IMR-90 (cell line): ENCODE data around the gene CILP. TPM values are rescaled to one million over a fixed set of nuclear protein-coding genes. Genes with fewer than 3 reads are reported as not detected.

Source experiments
- ATAC-seq: fragments of 200-7000 bp; cut with Tn5 transposase; 2 replicates; pipeline ENCODE4 v1.9.1; 2020; ENCODE audit warnings: low read depth, mild to moderate bottlenecking, moderate library complexity
- BruUV-seq: library from RNA; stranded (reverse); fragments of 400-500 nt; replicated peaks from 2 replicates; lab custom pipeline; 2021; lab: Mats Ljungman, UMichigan
- CTCF ChIA-PET: fragments of 300-600 bp; formaldehyde crosslinking; extraction: SDS; loops from one replicate; lab custom pipeline; 2021; ENCODE audit warnings: antibody characterized with exemption; lab: Yijun Ruan, JAX
- POLR2A ChIA-PET: fragments of 300-600 bp; sonication (Branson Sonifier 250); formaldehyde crosslinking; loops from one replicate; lab custom pipeline; 2022; ENCODE audit warnings: antibody characterized with exemption; ENCODE audit not compliant: unreplicated experiment; lab: Charles Lee
- DNase-seq: peaks from one replicate; pipeline ENCODE4 v3.0.0; 2013
- H2AFZ ChIP-seq: replicated peaks from 2 replicates; pipeline ENCODE3; 2013; ENCODE audit warnings: low read length, mild to moderate bottlenecking; ENCODE audit not compliant: poor library complexity
- H2AK5ac ChIP-seq: 2 replicates; pipeline ENCODE4 v1.6.1; 2013; ENCODE audit warnings: low read depth, low read length, inconsistent platforms
- H2AK9ac ChIP-seq: replicated peaks from 2 replicates; pipeline ENCODE3; 2013; ENCODE audit warnings: mild to moderate bottlenecking, low read depth, low read length, moderate library complexity; ENCODE audit not compliant: poor library complexity
- H2BK120ac ChIP-seq: 2 replicates; pipeline ENCODE4 v1.6.1; 2013; ENCODE audit warnings: low read depth, low read length, inconsistent platforms
- H2BK15ac ChIP-seq: 3 replicates; pipeline ENCODE4 v1.6.1; 2013; ENCODE audit warnings: low read depth, low read length, inconsistent platforms
- H2BK20ac ChIP-seq: 2 replicates; pipeline ENCODE4 v1.6.1; 2013; ENCODE audit warnings: low read depth, mild to moderate bottlenecking, inconsistent platforms, low read length, moderate library complexity
- H2BK5ac ChIP-seq: 2 replicates; pipeline ENCODE4 v1.6.1; 2013; ENCODE audit warnings: mild to moderate bottlenecking, low read depth, low read length, inconsistent platforms; ENCODE audit not compliant: poor library complexity, severe bottlenecking
- H3K14ac ChIP-seq: replicated peaks from 2 replicates; pipeline ENCODE4 v1.6.1; 2013; ENCODE audit warnings: low read depth, low read length, inconsistent platforms
- H3K18ac ChIP-seq: 2 replicates; pipeline ENCODE4 v1.6.1; 2013; ENCODE audit warnings: low read depth, low read length, control low read depth
- H3K23ac ChIP-seq: 2 replicates; pipeline ENCODE4 v1.6.1; 2013; ENCODE audit warnings: low read depth, low read length, inconsistent platforms
- H3K27ac ChIP-seq: 2 replicates; pipeline ENCODE4 v1.5.1; 2013; ENCODE audit warnings: mild to moderate bottlenecking, control low read depth, low read length; ENCODE audit not compliant: insufficient read depth
- H3K27me3 ChIP-seq: 2 replicates; pipeline ENCODE4 v1.6.1; 2013; ENCODE audit warnings: low read length; ENCODE audit not compliant: control insufficient read depth, insufficient read depth
- H3K36me3 ChIP-seq: 2 replicates; pipeline ENCODE4 v1.6.1; 2013; ENCODE audit warnings: low read length, mixed read lengths; ENCODE audit not compliant: control insufficient read depth, insufficient read depth
- H3K4ac ChIP-seq: 2 replicates; pipeline ENCODE4 v1.6.1; 2013; ENCODE audit warnings: low read depth, low read length, inconsistent platforms
- H3K4me1 ChIP-seq: 2 replicates; pipeline ENCODE4 v1.6.1; 2013; ENCODE audit warnings: low read length, mixed read lengths; ENCODE audit not compliant: control insufficient read depth, insufficient read depth
- H3K4me2 ChIP-seq: 2 replicates; pipeline ENCODE4 v1.6.1; 2013; ENCODE audit warnings: low read depth, mild to moderate bottlenecking, control low read depth, low read length, moderate library complexity
- H3K4me3 ChIP-seq: 2 replicates; pipeline ENCODE4 v1.5.1; 2013; ENCODE audit warnings: low read depth, mild to moderate bottlenecking, control low read depth, low read length, moderate library complexity; ENCODE audit not compliant: insufficient read depth
- H3K56ac ChIP-seq: 2 replicates; pipeline ENCODE4 v1.6.1; 2013; ENCODE audit warnings: low read length, inconsistent platforms; ENCODE audit not compliant: insufficient read depth; ENCODE audit errors: extremely low read depth
- H3K79me1 ChIP-seq, 2 experiments: 2 replicates each; pipeline ENCODE4 v1.6.1; 2013; ENCODE audit warnings: low read length in 2 of 2, inconsistent platforms in 1 of 2, low read depth in 1 of 2
- H3K9ac ChIP-seq: 2 replicates; pipeline ENCODE4 v1.6.1; 2013; ENCODE audit warnings: low read depth, low read length, control low read depth
- H3K9me1 ChIP-seq: 2 replicates; pipeline ENCODE4 v1.6.1; 2013; ENCODE audit warnings: low read length, inconsistent platforms; ENCODE audit not compliant: insufficient read depth
- H3K9me3 ChIP-seq: 2 replicates; pipeline ENCODE4 v1.6.1; 2013; ENCODE audit warnings: low read length; ENCODE audit not compliant: control insufficient read depth, insufficient read depth
- H4K20me1 ChIP-seq: 2 replicates; pipeline ENCODE4 v1.6.1; 2013; ENCODE audit warnings: low read length, inconsistent platforms; ENCODE audit not compliant: insufficient read depth
- H4K5ac ChIP-seq: 2 replicates; pipeline ENCODE4 v1.6.1; 2013; ENCODE audit warnings: mild to moderate bottlenecking, low read depth, low read length, control low read depth
- H4K8ac ChIP-seq, 2 experiments: 2 replicates each; pipeline ENCODE4 v1.6.1; 2013; ENCODE audit warnings: low read depth in 2 of 2, low read length in 2 of 2, control low read depth in 1 of 2, inconsistent platforms in 1 of 2
- H4K91ac ChIP-seq: 2 replicates; pipeline ENCODE4 v1.6.1; 2013; ENCODE audit warnings: low read depth, low read length, inconsistent platforms; ENCODE audit not compliant: insufficient read depth
- BHLHE40 ChIP-seq: fragments of 150-350 bp; IDR thresholded peaks from 2 replicates; pipeline ENCODE4 v1.6.1; 2016; ENCODE audit warnings: mild to moderate bottlenecking, low read depth, low read length
- CEBPB ChIP-seq: IDR thresholded peaks from 2 replicates; pipeline ENCODE4 v1.6.1; 2012; ENCODE audit warnings: low read depth, low read length, improper control_type of control experiment
- CHD1 ChIP-seq: IDR thresholded peaks from 2 replicates; pipeline ENCODE4 v1.6.1; 2012; ENCODE audit warnings: low read depth, low read length, improper control_type of control experiment
- FOS ChIP-seq: fragments of 150-350 bp; IDR thresholded peaks from 2 replicates; pipeline ENCODE4 v1.6.1; 2016; ENCODE audit warnings: low read depth, low read length
- MAFK ChIP-seq: IDR thresholded peaks from 2 replicates; pipeline ENCODE4 v1.6.1; 2012; ENCODE audit warnings: low read depth, low read length, improper control_type of control experiment
- MAZ ChIP-seq: IDR thresholded peaks from 2 replicates; pipeline ENCODE4 v1.6.1; 2012; ENCODE audit warnings: low read depth, mild to moderate bottlenecking, low read length, improper control_type of control experiment, moderate library complexity, borderline replicate concordance
- MXI1 ChIP-seq: IDR thresholded peaks from 2 replicates; pipeline ENCODE4 v1.6.1; 2012; ENCODE audit warnings: low read depth, mild to moderate bottlenecking, low read length, moderate library complexity, borderline replicate concordance
- NFE2L2 ChIP-seq: fragments of 150-350 bp; IDR thresholded peaks from 2 replicates; pipeline ENCODE4 v1.6.1; 2016; ENCODE audit warnings: low read depth, mild to moderate bottlenecking, low read length
- POLR2A ChIP-seq: IDR thresholded peaks from 2 replicates; pipeline ENCODE4 v1.6.1; 2012; ENCODE audit warnings: mild to moderate bottlenecking, low read depth, low read length
- RAD21 ChIP-seq: IDR thresholded peaks from 2 replicates; pipeline ENCODE4 v1.6.1; 2012; ENCODE audit warnings: low read length, improper control_type of control experiment
- RCOR1 ChIP-seq: IDR thresholded peaks from 2 replicates; pipeline ENCODE4 v1.6.1; 2012; ENCODE audit warnings: mild to moderate bottlenecking, low read length, improper control_type of control experiment; ENCODE audit not compliant: insufficient replicate concordance
- RFX5 ChIP-seq: IDR thresholded peaks from 2 replicates; pipeline ENCODE4 v1.8.0; 2012; ENCODE audit warnings: low read depth, mild to moderate bottlenecking, low read length, moderate library complexity
- SMC3 ChIP-seq: fragments of 150-350 bp; IDR thresholded peaks from 2 replicates; pipeline ENCODE4 v1.6.1; 2016; ENCODE audit warnings: low read depth, mild to moderate bottlenecking, antibody characterized with exemption, low read length, moderate library complexity
- dilution Hi-C: fragments of 300-500 bp; cut with HindIII; formaldehyde crosslinking; loops from one replicate; pipeline ENCODE4 v1.14.3; 2018; ENCODE audit warnings: low sequenced_read_pairs; ENCODE audit not compliant: unreplicated experiment
- in situ Hi-C: fragments of 300-500 bp; cut with MboI; formaldehyde crosslinking; loops from 3 replicates; pipeline ENCODE4 v1.14.3; 2019; ENCODE audit warnings: low sequenced_read_pairs, inconsistent platforms, mixed read lengths
- intact Hi-C: fragments of 100-400 bp; cut with micrococcal nuclease; formaldehyde crosslinking; loops from 2 replicates; pipeline ENCODE4 v1.10.0; 2022
- polyA plus RNA-seq, 3 experiments: library from polyadenylated mRNA; depleted of rRNA; stranded (reverse); fragments of >200 nt; gene quantifications; 2 replicates each; pipeline ENCODE4 v1.2.3, GENCODE V29; 2012; ENCODE audit warnings: low replicate concordance in 1 of 3
- total RNA-seq: library from RNA; depleted of rRNA; stranded (reverse); fragments of >200 nt; gene quantifications from 2 replicates; pipeline ENCODE4 v1.2.3, GENCODE V29; 2012
- TF ChIP-seq, protein P1 (sequence below): fragments of 150-350 bp; IDR thresholded peaks from 2 replicates; pipeline ENCODE4 v1.6.1; 2016; ENCODE audit warnings: low read depth, mild to moderate bottlenecking, low read length, moderate library complexity, borderline replicate concordance
- TF ChIP-seq, protein P2 (sequence below): fragments of 150-350 bp; IDR thresholded peaks from 2 replicates; pipeline ENCODE4 v1.6.1; 2017; ENCODE audit warnings: mild to moderate bottlenecking, antibody characterized with exemption, low read length, low read depth
- TF ChIP-seq, protein P3 (sequence below): conservative IDR thresholded peaks from 2 replicates; pipeline ENCODE4 v1.5.1; 2012; ENCODE audit warnings: mild to moderate bottlenecking, low read depth, low read length, improper control_type of control experiment

CILP gene
- total and polyA plus RNA-seq, 2 of the 4 experiments (the other 2 are of a cell fraction), result under 0.01 to 0.02 TPM

DNA sequence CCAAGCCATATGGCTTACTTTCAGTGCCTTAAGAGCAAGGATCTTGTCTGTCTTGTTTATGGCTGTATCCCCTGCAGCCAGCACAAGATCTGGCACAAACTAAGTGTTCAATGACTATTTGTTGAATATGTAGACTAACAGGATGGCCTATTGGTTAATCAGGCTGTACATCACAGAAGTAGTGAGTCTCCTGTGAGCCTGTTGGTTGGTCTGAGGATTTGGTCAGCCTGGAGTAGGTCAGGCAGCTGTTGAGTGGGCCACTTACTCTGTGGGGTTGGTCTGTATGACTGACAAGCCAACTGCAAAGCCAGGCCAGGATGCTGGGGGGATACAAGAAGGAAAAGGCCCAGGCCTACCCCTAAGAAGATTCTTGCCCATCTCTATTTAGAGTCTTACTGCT is 33.4 kb upstream of the CILP start:
- ChIA-PET CTCF (no interaction called here), POLR2A (no interaction called here)
- Histone ChIP-seq H3K4me2 (no peak overlapping the region), H3K4me3 (no peak overlapping the region), H2AK9ac (peak overlapping the region; percentile 61), H3K9me1 (peaks cover 16% of the 10 kb centered on the region), H4K91ac (no peak overlapping the region), H4K20me1 (no peaks in the 10 kb centered on the region), H3K27me3 (no peaks in the 10 kb centered on the region), H3K4ac (no peak overlapping the region), H2BK5ac (no peak overlapping the region), H2BK20ac (no peak overlapping the region), H3K9ac (no peak overlapping the region), H2AK5ac (no peak overlapping the region; the same call in 1 of the 2 replicates), H4K5ac (no peak overlapping the region), H3K36me3 (no peaks in the 10 kb centered on the region), H3K9me3 (no peaks in the 10 kb centered on the region), H2BK15ac (no peak overlapping the region), H3K23ac (no peak overlapping the region), H3K4me1 (peaks cover 8% of the 10 kb centered on the region; the same call in 1 of the 2 replicates), H2AFZ (peak overlapping the region; percentile 91), H3K79me1 (no peaks in the 10 kb centered on the region), H2BK120ac (no peak overlapping the region), H4K8ac (peak overlapping the region in 1 of 2 experiments; percentile 33; a peak in 1 of 4 replicates), H3K14ac (no peak overlapping the region), H3K56ac (no peak overlapping the region), H3K27ac (no peak overlapping the region), H3K18ac (no peak overlapping the region)
- ATAC-seq (no peak), DNase-seq (no peak)
- TF ChIP-seq, protein P1, sequence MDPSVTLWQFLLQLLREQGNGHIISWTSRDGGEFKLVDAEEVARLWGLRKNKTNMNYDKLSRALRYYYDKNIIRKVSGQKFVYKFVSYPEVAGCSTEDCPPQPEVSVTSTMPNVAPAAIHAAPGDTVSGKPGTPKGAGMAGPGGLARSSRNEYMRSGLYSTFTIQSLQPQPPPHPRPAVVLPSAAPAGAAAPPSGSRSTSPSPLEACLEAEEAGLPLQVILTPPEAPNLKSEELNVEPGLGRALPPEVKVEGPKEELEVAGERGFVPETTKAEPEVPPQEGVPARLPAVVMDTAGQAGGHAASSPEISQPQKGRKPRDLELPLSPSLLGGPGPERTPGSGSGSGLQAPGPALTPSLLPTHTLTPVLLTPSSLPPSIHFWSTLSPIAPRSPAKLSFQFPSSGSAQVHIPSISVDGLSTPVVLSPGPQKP, result no peak
- TF ChIP-seq MXI1, result no peak
- TF ChIP-seq RCOR1, result no peak
- no peak for TF ChIP-seq SMC3
- TF ChIP-seq, protein P2, sequence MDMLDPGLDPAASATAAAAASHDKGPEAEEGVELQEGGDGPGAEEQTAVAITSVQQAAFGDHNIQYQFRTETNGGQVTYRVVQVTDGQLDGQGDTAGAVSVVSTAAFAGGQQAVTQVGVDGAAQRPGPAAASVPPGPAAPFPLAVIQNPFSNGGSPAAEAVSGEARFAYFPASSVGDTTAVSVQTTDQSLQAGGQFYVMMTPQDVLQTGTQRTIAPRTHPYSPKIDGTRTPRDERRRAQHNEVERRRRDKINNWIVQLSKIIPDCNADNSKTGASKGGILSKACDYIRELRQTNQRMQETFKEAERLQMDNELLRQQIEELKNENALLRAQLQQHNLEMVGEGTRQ, result no peak
- no peak for TF ChIP-seq RFX5
- TF ChIP-seq RAD21, result no peak
- TF ChIP-seq BHLHE40, result no peak
- TF ChIP-seq, protein P3, sequence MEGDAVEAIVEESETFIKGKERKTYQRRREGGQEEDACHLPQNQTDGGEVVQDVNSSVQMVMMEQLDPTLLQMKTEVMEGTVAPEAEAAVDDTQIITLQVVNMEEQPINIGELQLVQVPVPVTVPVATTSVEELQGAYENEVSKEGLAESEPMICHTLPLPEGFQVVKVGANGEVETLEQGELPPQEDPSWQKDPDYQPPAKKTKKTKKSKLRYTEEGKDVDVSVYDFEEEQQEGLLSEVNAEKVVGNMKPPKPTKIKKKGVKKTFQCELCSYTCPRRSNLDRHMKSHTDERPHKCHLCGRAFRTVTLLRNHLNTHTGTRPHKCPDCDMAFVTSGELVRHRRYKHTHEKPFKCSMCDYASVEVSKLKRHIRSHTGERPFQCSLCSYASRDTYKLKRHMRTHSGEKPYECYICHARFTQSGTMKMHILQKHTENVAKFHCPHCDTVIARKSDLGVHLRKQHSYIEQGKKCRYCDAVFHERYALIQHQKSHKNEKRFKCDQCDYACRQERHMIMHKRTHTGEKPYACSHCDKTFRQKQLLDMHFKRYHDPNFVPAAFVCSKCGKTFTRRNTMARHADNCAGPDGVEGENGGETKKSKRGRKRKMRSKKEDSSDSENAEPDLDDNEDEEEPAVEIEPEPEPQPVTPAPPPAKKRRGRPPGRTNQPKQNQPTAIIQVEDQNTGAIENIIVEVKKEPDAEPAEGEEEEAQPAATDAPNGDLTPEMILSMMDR, result no peak
- no peak for TF ChIP-seq POLR2A
- no peak for TF ChIP-seq NFE2L2
- TF ChIP-seq MAFK, result no peak
- TF ChIP-seq FOS, result no peak
- TF ChIP-seq CHD1, result no peak
- TF ChIP-seq CEBPB, result no peak
- TF ChIP-seq MAZ, result no peak
- in situ Hi-C loops, result no loop called here
- dilution Hi-C loops, result no loop called here
- no TSS peak for BruUV-seq
- intact Hi-C loops, result no loop called here
